HepG2 (cell line): ENCODE results near the gene BAZ1A. TPM values are rescaled to one million over a fixed set of nuclear protein-coding genes. Genes with fewer than 3 reads are reported as not detected.

ENCODE experiments used
- ARID5B ChIP-seq: IDR thresholded peaks from 2 replicates; pipeline ENCODE4 v1.4.0; 2020; ENCODE audit warnings: mild to moderate bottlenecking, missing genetic modification reagents
- ARNT ChIP-seq: fragments of 450-650 bp; IDR thresholded peaks from 2 replicates; pipeline ENCODE4 v1.6.1; 2017
- ATF1 ChIP-seq: IDR thresholded peaks from 2 replicates; pipeline ENCODE4 v1.6.1; 2016; ENCODE audit warnings: mild to moderate bottlenecking, control low read depth
- HIVEP1 ChIP-seq: sonication (generic); formaldehyde crosslinking; IDR thresholded peaks from 2 replicates; pipeline ENCODE4 v1.4.0; 2020; ENCODE audit warnings: mild to moderate bottlenecking, missing genetic modification reagents
- HNRNPL ChIP-seq: fragments of 200-400 bp; formaldehyde crosslinking; IDR thresholded peaks from 2 replicates; pipeline ENCODE4 v1.6.1; 2017; ENCODE audit warnings: mild to moderate bottlenecking, low read depth, low read length
- ISL2 ChIP-seq: sonication (generic); formaldehyde crosslinking; IDR thresholded peaks from 2 replicates; pipeline ENCODE4 v1.5.0; 2020; ENCODE audit warnings: missing genetic modification reagents
- MAZ ChIP-seq, 2 experiments: sonication (generic) in 1 of 2; formaldehyde crosslinking in 1 of 2; IDR thresholded peaks; 2 replicates each; pipeline versions ENCODE4 v1.5.0 to v1.6.1; 2012 to 2020; ENCODE audit warnings: low read depth in 2 of 2, mild to moderate bottlenecking in 2 of 2, borderline replicate concordance in 1 of 2, improper control_type of control experiment in 1 of 2, low read length in 1 of 2, missing genetic modification reagents in 1 of 2, moderate library complexity in 1 of 2
- NRL ChIP-seq: sonication (generic); formaldehyde crosslinking; IDR thresholded peaks from 2 replicates; pipeline ENCODE4 v1.5.0; 2020; ENCODE audit warnings: missing genetic modification reagents, mild to moderate bottlenecking, moderate library complexity, borderline replicate concordance
- THRA ChIP-seq: sonication (generic); formaldehyde crosslinking; IDR thresholded peaks from 2 replicates; pipeline ENCODE4 v1.4.0; 2020; ENCODE audit warnings: missing genetic modification reagents, borderline replicate concordance
- ZNF589 ChIP-seq: sonication (generic); formaldehyde crosslinking; conservative IDR thresholded peaks from 2 replicates; pipeline ENCODE4 v1.8.0; 2022; ENCODE audit warnings: mild to moderate bottlenecking, moderate library complexity, missing genetic modification reagents
- ZNF614 ChIP-seq: IDR thresholded peaks from 2 replicates; pipeline ENCODE4 v1.6.1; 2018; ENCODE audit warnings: missing biosample characterization, missing genetic modification reagents, inconsistent platforms, borderline replicate concordance
- ZNF644 ChIP-seq: IDR thresholded peaks from 2 replicates; pipeline ENCODE4 v1.6.1; 2016; ENCODE audit warnings: low read depth
- polyA plus RNA-seq, 8 experiments: library from polyadenylated mRNA; depleted of rRNA in 3 of 8; stranded (reverse) in 7 of 8; unstranded in 1 of 8; fragments of >200 nt; fragmentation: Illumina TruSeq in 4 of 8; extraction: Trizol in 4 of 8; gene quantifications; 2 replicates each; pipeline versions ENCODE4 v1.2.1 to v1.2.3, GENCODE V29; 2011 to 2016; ENCODE audit warnings: low read depth in 4 of 8, missing spikeins in 1 of 8, mixed read lengths in 1 of 8; ENCODE audit not compliant: insufficient read depth in 1 of 8
- total RNA-seq, 5 experiments: library from RNA; depleted of rRNA; stranded (reverse); fragments of >200 nt; fragmentation: Illumina TruSeq; extraction: Trizol; gene quantifications; 2 replicates each; pipeline ENCODE4 v1.2.3, GENCODE V29; 2016; ENCODE audit warnings: low read depth in 1 of 5
- TF ChIP-seq, protein P1 (sequence below): conservative IDR thresholded peaks from 2 replicates; pipeline ENCODE4 v1.6.1; 2018; ENCODE audit warnings: missing genetic modification reagents
- TF ChIP-seq, protein P2 (sequence below): sonication (generic); formaldehyde crosslinking; IDR thresholded peaks from 2 replicates; pipeline ENCODE4 v1.4.0; 2020; ENCODE audit warnings: missing genetic modification reagents
- TF ChIP-seq, protein P3 (sequence below): sonication (generic); formaldehyde crosslinking; IDR thresholded peaks from 2 replicates; pipeline ENCODE4 v1.5.1; 2020; ENCODE audit warnings: mild to moderate bottlenecking, missing genetic modification reagents

Gene BAZ1A
- total and polyA plus RNA-seq, 2 of the 13 experiments (the other 11 are each of a cell fraction or from before 2014, with no cell fraction given), result 20.9 to 56.8 TPM

GRCh38 chr14:34797747-34798583, 77.2 kb downstream of the BAZ1A start (continued):
- 0 out of 2 replicates have a peak, but pooled peaks have one; percentile 74 for TF ChIP-seq NRL (CRISPR knock-in tag)
- TF ChIP-seq, protein P1, sequence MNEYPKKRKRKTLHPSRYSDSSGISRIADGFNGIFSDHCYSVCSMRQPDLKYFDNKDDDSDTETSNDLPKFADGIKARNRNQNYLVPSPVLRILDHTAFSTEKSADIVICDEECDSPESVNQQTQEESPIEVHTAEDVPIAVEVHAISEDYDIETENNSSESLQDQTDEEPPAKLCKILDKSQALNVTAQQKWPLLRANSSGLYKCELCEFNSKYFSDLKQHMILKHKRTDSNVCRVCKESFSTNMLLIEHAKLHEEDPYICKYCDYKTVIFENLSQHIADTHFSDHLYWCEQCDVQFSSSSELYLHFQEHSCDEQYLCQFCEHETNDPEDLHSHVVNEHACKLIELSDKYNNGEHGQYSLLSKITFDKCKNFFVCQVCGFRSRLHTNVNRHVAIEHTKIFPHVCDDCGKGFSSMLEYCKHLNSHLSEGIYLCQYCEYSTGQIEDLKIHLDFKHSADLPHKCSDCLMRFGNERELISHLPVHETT (CRISPR knock-in tag), result 0 out of 2 replicates have a peak, but pooled peaks have one; percentile 67
- peak; percentile 63; the same call in 1 of the 2 replicates for TF ChIP-seq THRA (CRISPR knock-in tag)
- TF ChIP-seq, protein P2, sequence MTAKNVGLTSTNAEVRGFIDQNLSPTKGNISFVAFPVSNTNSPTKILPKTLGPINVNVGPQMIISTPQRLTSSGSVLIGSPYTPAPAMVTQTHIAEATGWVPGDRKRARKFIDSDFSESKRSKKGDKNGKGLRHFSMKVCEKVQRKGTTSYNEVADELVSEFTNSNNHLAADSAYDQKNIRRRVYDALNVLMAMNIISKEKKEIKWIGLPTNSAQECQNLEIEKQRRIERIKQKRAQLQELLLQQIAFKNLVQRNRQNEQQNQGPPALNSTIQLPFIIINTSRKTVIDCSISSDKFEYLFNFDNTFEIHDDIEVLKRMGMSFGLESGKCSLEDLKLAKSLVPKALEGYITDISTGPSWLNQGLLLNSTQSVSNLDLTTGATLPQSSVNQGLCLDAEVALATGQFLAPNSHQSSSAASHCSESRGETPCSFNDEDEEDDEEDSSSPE (CRISPR knock-in tag), result no peak
- TF ChIP-seq, protein P3, sequence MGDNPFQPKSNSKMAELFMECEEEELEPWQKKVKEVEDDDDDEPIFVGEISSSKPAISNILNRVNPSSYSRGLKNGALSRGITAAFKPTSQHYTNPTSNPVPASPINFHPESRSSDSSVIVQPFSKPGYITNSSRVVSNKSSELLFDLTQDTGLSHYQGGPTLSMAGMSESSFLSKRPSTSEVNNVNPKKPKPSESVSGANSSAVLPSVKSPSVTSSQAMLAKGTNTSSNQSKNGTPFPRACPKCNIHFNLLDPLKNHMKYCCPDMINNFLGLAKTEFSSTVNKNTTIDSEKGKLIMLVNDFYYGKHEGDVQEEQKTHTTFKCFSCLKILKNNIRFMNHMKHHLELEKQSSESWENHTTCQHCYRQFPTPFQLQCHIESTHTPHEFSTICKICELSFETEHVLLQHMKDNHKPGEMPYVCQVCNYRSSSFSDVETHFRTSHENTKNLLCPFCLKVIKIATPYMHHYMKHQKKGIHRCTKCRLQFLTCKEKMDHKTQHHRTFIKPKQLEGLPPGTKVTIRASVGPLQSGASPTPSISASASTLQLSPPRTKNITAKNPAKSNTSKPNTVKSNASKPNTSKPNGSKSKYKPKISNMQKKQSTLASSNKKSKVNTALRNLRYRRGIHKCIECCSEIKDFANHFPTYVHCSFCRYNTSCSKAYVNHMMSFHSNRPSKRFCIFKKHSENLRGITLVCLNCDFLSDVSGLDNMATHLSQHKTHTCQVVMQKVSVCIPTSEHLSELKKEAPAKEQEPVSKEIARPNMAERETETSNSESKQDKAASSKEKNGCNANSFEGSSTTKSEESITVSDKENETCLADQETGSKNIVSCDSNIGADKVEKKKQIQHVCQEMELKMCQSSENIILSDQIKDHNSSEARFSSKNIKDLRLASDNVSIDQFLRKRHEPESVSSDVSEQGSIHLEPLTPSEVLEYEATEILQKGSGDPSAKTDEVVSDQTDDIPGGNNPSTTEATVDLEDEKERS (CRISPR knock-in tag), result no peak
- no peak for TF ChIP-seq ZNF614 (CRISPR knock-in tag)
- no peak for TF ChIP-seq ATF1 (CRISPR knock-in tag)
- TF ChIP-seq HNRNPL, result peak; percentile 84; the same call in 1 of the 2 replicates
- TF ChIP-seq MAZ (IDR thresholded peaks at IDR 0.05; ENCODE audit: borderline replicate concordance, low read depth, low read length), result no peak
- TF ChIP-seq MAZ (CRISPR knock-in tag; IDR thresholded peaks at IDR 0.05; ENCODE audit: low read depth), result peak; percentile 51; the same call in 1 of the 2 replicates
- peak; percentile 32; the same call in 1 of the 2 replicates for TF ChIP-seq ISL2 (CRISPR knock-in tag)
- TF ChIP-seq ARID5B (CRISPR knock-in tag), result peak; percentile 88
- peak; percentile 73; the same call in 1 of the 2 replicates for TF ChIP-seq ZNF644 (CRISPR knock-in tag)
- peak; percentile 61; the same call in 1 of the 2 replicates for TF ChIP-seq ZNF589 (CRISPR knock-in tag)
- TF ChIP-seq ARNT, result no peak
- TF ChIP-seq HIVEP1 (CRISPR knock-in tag), result no peak; the same call in 1 of the 2 replicates
